Activated CD8-positive, alpha-beta T cell treated with anti-CD3 and anti-CD28 coated beads for 36 hours (primary cell): ENCODE measurements around the gene MCM3AP. TPM values are rescaled to one million over a fixed set of nuclear protein-coding genes. Genes with fewer than 3 reads are reported as not detected.

ENCODE experiments used
- ATAC-seq: fragments of 200-7000 bp; cut with Tn5 transposase; one replicate; pipeline ENCODE4 v1.10.0; 2021; ENCODE audit warnings: mild to moderate bottlenecking, moderate library complexity
- CTCF ChIA-PET: fragments of 350-600 bp; sonication (Branson Sonifier 250); formaldehyde crosslinking; loops from one replicate; lab custom pipeline; 2021; ENCODE audit warnings: antibody characterized with exemption; lab: Charles Lee
- POLR2A ChIA-PET: fragments of 350-600 bp; sonication (Branson Sonifier 250); formaldehyde crosslinking; loops from one replicate; lab custom pipeline; 2021; ENCODE audit warnings: antibody characterized with exemption; lab: Charles Lee
- DNase-seq: peaks from one replicate; pipeline ENCODE4 v3.0.0-alpha.2; 2020
- H3K27ac Mint-ChIP-seq: one replicate; pipeline ENCODE4 v1.8.0; 2021; ENCODE audit warnings: mild to moderate bottlenecking, mixed read lengths
- H3K27me3 Mint-ChIP-seq: one replicate; pipeline ENCODE4 v1.8.0; 2021; ENCODE audit warnings: mixed read lengths
- H3K36me3 Mint-ChIP-seq: one replicate; pipeline ENCODE4 v1.8.0; 2021; ENCODE audit warnings: low read depth, mixed read lengths
- H3K4me1 Mint-ChIP-seq: one replicate; pipeline ENCODE4 v1.8.0; 2021; ENCODE audit warnings: low read depth, mixed read lengths
- H3K4me3 Mint-ChIP-seq: one replicate; pipeline ENCODE4 v1.8.0; 2021; ENCODE audit warnings: mild to moderate bottlenecking, moderate library complexity, mixed read lengths
- H3K9me3 Mint-ChIP-seq: one replicate; pipeline ENCODE4 v1.8.0; 2021; ENCODE audit warnings: mixed read lengths
- CTCF ChIP-seq: fragments of 200-600 bp; IDR thresholded peaks from one replicate; pipeline ENCODE4 v1.8.0; 2022; ENCODE audit warnings: antibody characterized with exemption, mild to moderate bottlenecking
- intact Hi-C: fragments of 100-400 bp; cut with micrococcal nuclease; formaldehyde crosslinking; loops from one replicate; pipeline ENCODE4 v1.10.0; 2022
- total RNA-seq, 2 experiments: library from RNA; stranded (reverse); gene quantifications; one replicate each; pipeline ENCODE4 v1.2.3, GENCODE V29; 2021

Gene MCM3AP
- 100 to 1,000 TPM; 108 to 112 TPM for total RNA-seq

- TF ChIP-seq CTCF: no peak
- peaks cover 29% of the 10 kb centered on the region for H3K36me3 Mint-ChIP-seq
- H3K4me1 Mint-ChIP-seq: peaks cover 52% of the 10 kb centered on the region
- peak within 1 kb of the TSS; percentile 92 for H3K4me3 Mint-ChIP-seq
- H3K9me3 Mint-ChIP-seq: no peaks in the 10 kb centered on the region
- DNase-seq (no peak), ATAC-seq (no peak)
- POLR2A ChIA-PET: interaction anchor here (0.6 to 1.7 kb wide), 7 partner anchors 11 to 267 kb away, joined by 3 to 4 read pairs (median 3); no protein-coding TSS in a partner anchor
- intact Hi-C loops: no loop called here
- no peaks in the 10 kb centered on the region for H3K27me3 Mint-ChIP-seq
- CTCF ChIA-PET: interaction anchor here (0.7 to 1.7 kb wide), 8 partner anchors 10 to 312 kb away, joined by 3 to 7 read pairs (median 4); partner anchors contain the start of gene COL6A1
- peak within 1 kb of the TSS; percentile 99 for H3K27ac Mint-ChIP-seq
Observed at GRCh38 chr21:46285206-46285661, at the start of gene MCM3AP. Gene MCM3AP (minus strand): TSS chr21:46285611. CDS start chr21:46285286, 325 bp downstream.

- ATAC-seq (no peak), DNase-seq (no peak)
- TF ChIP-seq CTCF: no peak
- POLR2A ChIA-PET: interaction anchor here (0.9 kb wide), 1 partner anchor 9 kb away, joined by 3 read pairs; a partner anchor contains a TSS
- Mint-ChIP-seq H3K9me3 (no peaks in the 10 kb centered on the region), H3K27ac (no peak overlapping the region), H3K27me3 (no peaks in the 10 kb centered on the region), H3K4me1 (no peaks in the 10 kb centered on the region), H3K36me3 (peaks cover 28% of the 10 kb centered on the region), H3K4me3 (no peak overlapping the region)
- CTCF ChIA-PET: no interaction called here
- intact Hi-C loops: no loop called here
Observed at GRCh38 chr21:46334351-46335140, 49.1 kb upstream of the MCM3AP start.

- Mint-ChIP-seq H3K4me1 (peaks cover 14% of the 10 kb centered on the region), H3K36me3 (peaks cover 24% of the 10 kb centered on the region), H3K9me3 (no peaks in the 10 kb centered on the region), H3K4me3 (no peak overlapping the region), H3K27ac (no peak overlapping the region), H3K27me3 (no peaks in the 10 kb centered on the region)
- POLR2A ChIA-PET: interaction anchor here (0.9 kb wide), 1 partner anchor 176 kb away, joined by 3 read pairs; no protein-coding TSS in a partner anchor
- ATAC-seq: no peak
- intact Hi-C loops: no loop called here
- TF ChIP-seq CTCF: no peak
- no peak for DNase-seq
- CTCF ChIA-PET: no interaction called here
Observed at GRCh38 chr21:46329796-46330195, 44.4 kb upstream of the MCM3AP start.

- ATAC-seq (no peak), DNase-seq (no peak)
- H3K9me3 Mint-ChIP-seq: no peaks in the 10 kb centered on the region
- H3K36me3 Mint-ChIP-seq: peaks cover 24% of the 10 kb centered on the region
- TF ChIP-seq CTCF: no peak
- no peaks in the 10 kb centered on the region for H3K27me3 Mint-ChIP-seq
- no peak overlapping the region for H3K4me3 Mint-ChIP-seq
- intact Hi-C loops: no loop called here
- POLR2A ChIA-PET: no interaction called here
- CTCF ChIA-PET: no interaction called here
- H3K27ac Mint-ChIP-seq: no peak overlapping the region
- peaks cover 14% of the 10 kb centered on the region for H3K4me1 Mint-ChIP-seq
Observed at GRCh38 chr21:46328151-46328550, 42.7 kb upstream of the MCM3AP start.

GRCh38 chr21:46327711-46328110, 42.3 kb upstream of the MCM3AP start:
- CTCF ChIA-PET: no interaction called here
- H3K9me3 Mint-ChIP-seq: no peaks in the 10 kb centered on the region
- no peak for TF ChIP-seq CTCF
- intact Hi-C loops: no loop called here
- H3K4me3 Mint-ChIP-seq: no peak overlapping the region
- H3K36me3 Mint-ChIP-seq: peaks cover 28% of the 10 kb centered on the region
- no peak overlapping the region for H3K27ac Mint-ChIP-seq
- POLR2A ChIA-PET: no interaction called here
- DNase-seq (no peak), ATAC-seq (no peak)
- peaks cover 14% of the 10 kb centered on the region for H3K4me1 Mint-ChIP-seq
- H3K27me3 Mint-ChIP-seq: no peaks in the 10 kb centered on the region
